WERI-Rb-1 (cell line): Measurements from ENCODE around the gene TM2D1.
"Not testable (repeated sequence)": the region's sequence is repeated elsewhere in the genome, so short reads cannot be mapped to it uniquely, and the experiment has no call there.

ENCODE experiments used
- DNase-seq: peaks from one replicate; pipeline ENCODE4 v3.0.0-alpha.2; 2020
- H3K27ac ChIP-seq: fragments of 250-450 bp; sonication (Bioruptor Pico); 2 replicates; pipeline ENCODE4 v1.5.1; 2020; ENCODE audit warnings: mild to moderate bottlenecking, moderate library complexity
- H3K27me3 ChIP-seq: fragments of 250-450 bp; sonication (Bioruptor Pico); 2 replicates; pipeline ENCODE4 v1.5.1; 2021; ENCODE audit warnings: mild to moderate bottlenecking, low read depth, moderate library complexity; ENCODE audit not compliant: insufficient read depth, severe bottlenecking
- H3K36me3 ChIP-seq: fragments of 250-450 bp; sonication (Bioruptor Pico); 2 replicates; pipeline ENCODE4 v1.5.1; 2020; ENCODE audit warnings: mild to moderate bottlenecking, moderate library complexity
- H3K4me3 ChIP-seq: 2 replicates; pipeline ENCODE4 v1.5.1; 2011; ENCODE audit warnings: low read depth, mild to moderate bottlenecking, control low read depth, low read length
- H3K9me3 ChIP-seq: fragments of 250-450 bp; sonication (Bioruptor Pico); 2 replicates; pipeline ENCODE4 v1.5.1; 2021; ENCODE audit warnings: mild to moderate bottlenecking, moderate library complexity; ENCODE audit not compliant: severe bottlenecking
- CTCF ChIP-seq: IDR thresholded peaks from 2 replicates; pipeline ENCODE4 v1.5.1; 2011; ENCODE audit warnings: low read depth, mild to moderate bottlenecking, control low read depth, inconsistent platforms, low read length

The TM2D1 gene

GRCh38 chr1:61692155-61692800 is 32.7 kb downstream of the TM2D1 start:
- DNase-seq, result no peak
- no peak overlapping the region for H3K4me3 ChIP-seq
- H3K27me3 ChIP-seq, result no peaks in the 10 kb centered on the region
- no peak for TF ChIP-seq CTCF
- no peaks in the 10 kb centered on the region; the same call in 1 of the 2 replicates for H3K36me3 ChIP-seq
- no peaks in the 10 kb centered on the region for H3K9me3 ChIP-seq
- H3K27ac ChIP-seq, result no peak overlapping the region

GRCh38 chr1:61687901-61688300 is 37.0 kb downstream of the TM2D1 start:
- no peak for TF ChIP-seq CTCF
- Histone ChIP-seq H3K9me3 (no peaks in the 10 kb centered on the region), H3K36me3 (no peaks in the 10 kb centered on the region), H3K4me3 (no peak overlapping the region), H3K27me3 (no peaks in the 10 kb centered on the region), H3K27ac (no peak overlapping the region)
- no peak for DNase-seq

GRCh38 chr1:61682891-61683290 is 42.0 kb downstream of the TM2D1 start:
- no peak for TF ChIP-seq CTCF
- H3K27me3 ChIP-seq, result no peaks in the 10 kb centered on the region
- DNase-seq, result no peak
- H3K9me3 ChIP-seq, result no peaks in the 10 kb centered on the region
- H3K27ac ChIP-seq, result no peak overlapping the region
- no peaks in the 10 kb centered on the region for H3K36me3 ChIP-seq
- H3K4me3 ChIP-seq, result no peak overlapping the region

- TF ChIP-seq CTCF, result no peak
- DNase-seq, result no peak
- H3K27ac ChIP-seq, result no peak overlapping the region
- H3K27me3 ChIP-seq, result peaks cover 3% of the 10 kb centered on the region
- H3K4me3 ChIP-seq, result no peak overlapping the region
- H3K9me3 ChIP-seq, result no peaks in the 10 kb centered on the region
- no peaks in the 10 kb centered on the region for H3K36me3 ChIP-seq
Observed at GRCh38 chr1:61680500-61680899, 44.4 kb downstream of the TM2D1 start.

- DNase-seq, H3K9me3 ChIP-seq, H3K36me3 ChIP-seq, H3K27ac ChIP-seq, H3K4me3 ChIP-seq: not testable (repeated sequence)
- peaks cover 16% of the 10 kb centered on the region for H3K27me3 ChIP-seq
Observed at GRCh38 chr1:61676881-61677280, 48.1 kb downstream of the TM2D1 start.

- Histone ChIP-seq H3K36me3 (no peaks in the 10 kb centered on the region), H3K4me3 (no peak overlapping the region), H3K9me3 (no peaks in the 10 kb centered on the region), H3K27me3 (peaks cover 20% of the 10 kb centered on the region), H3K27ac (no peak overlapping the region)
- DNase-seq, result no peak
- no peak for TF ChIP-seq CTCF
Observed at GRCh38 chr1:61674221-61674620, 50.7 kb downstream of the TM2D1 start.
